GM12873 (cell line): Measurements from ENCODE around the gene HADHB.

Experiments used
- TF ChIP-seq, protein P1 (sequence below): IDR thresholded peaks from 2 replicates; pipeline ENCODE4 v1.5.1; 2012; ENCODE audit warnings: low read depth, mild to moderate bottlenecking, moderate library complexity, low read length, control low read depth; ENCODE audit not compliant: insufficient read depth; ENCODE audit errors: missing control alignments

The HADHB gene

DNA sequence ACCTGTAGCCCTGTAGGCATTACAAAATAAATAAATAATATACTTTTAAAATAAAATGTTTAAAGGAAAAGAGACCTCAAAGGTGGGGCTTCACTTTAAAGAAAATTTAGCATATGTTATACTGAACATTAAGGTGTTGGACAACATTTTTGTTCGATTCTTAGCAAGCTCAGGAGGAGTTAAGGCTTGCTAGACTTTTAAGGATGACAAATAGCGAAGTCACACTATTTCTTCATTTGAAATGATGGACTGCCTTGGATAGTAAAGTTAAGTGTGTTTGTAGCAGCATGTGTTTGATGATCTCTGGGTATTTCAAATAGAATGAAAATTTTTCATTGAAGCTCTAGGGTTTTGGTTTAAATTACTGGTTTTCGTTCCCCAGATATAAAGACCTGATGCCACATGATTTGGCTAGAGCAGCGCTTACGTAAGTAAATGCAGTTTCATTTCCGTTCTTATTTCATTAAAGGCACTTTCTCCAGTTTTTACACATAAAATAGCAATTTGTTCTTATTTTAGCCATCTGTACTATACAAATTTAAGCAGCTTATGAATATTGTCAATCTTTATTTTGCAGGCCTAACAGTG lies 24.9 kb downstream of the HADHB start:
- TF ChIP-seq, protein P1, sequence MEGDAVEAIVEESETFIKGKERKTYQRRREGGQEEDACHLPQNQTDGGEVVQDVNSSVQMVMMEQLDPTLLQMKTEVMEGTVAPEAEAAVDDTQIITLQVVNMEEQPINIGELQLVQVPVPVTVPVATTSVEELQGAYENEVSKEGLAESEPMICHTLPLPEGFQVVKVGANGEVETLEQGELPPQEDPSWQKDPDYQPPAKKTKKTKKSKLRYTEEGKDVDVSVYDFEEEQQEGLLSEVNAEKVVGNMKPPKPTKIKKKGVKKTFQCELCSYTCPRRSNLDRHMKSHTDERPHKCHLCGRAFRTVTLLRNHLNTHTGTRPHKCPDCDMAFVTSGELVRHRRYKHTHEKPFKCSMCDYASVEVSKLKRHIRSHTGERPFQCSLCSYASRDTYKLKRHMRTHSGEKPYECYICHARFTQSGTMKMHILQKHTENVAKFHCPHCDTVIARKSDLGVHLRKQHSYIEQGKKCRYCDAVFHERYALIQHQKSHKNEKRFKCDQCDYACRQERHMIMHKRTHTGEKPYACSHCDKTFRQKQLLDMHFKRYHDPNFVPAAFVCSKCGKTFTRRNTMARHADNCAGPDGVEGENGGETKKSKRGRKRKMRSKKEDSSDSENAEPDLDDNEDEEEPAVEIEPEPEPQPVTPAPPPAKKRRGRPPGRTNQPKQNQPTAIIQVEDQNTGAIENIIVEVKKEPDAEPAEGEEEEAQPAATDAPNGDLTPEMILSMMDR: no peak

DNA sequence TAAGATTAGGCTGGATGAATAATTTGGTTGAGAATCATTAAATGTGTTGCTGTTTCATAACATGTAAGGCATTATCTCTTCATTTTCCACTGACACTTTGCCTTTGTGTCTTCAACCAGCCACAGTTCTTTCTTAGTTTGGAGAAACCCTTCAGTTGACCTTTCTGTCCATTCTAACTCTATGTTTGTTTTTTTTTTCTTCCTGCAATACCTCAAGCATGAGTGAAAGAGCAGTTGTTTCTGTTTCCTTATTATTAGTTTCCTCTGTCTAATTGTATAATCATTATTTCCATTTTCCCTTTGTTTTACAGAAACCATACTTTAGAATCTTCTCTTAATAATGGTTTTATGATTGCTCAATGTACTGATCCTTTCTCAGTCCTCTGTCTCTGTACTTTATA lies 25.6 kb downstream of the HADHB start:
- TF ChIP-seq, protein P1: no peak

DNA sequence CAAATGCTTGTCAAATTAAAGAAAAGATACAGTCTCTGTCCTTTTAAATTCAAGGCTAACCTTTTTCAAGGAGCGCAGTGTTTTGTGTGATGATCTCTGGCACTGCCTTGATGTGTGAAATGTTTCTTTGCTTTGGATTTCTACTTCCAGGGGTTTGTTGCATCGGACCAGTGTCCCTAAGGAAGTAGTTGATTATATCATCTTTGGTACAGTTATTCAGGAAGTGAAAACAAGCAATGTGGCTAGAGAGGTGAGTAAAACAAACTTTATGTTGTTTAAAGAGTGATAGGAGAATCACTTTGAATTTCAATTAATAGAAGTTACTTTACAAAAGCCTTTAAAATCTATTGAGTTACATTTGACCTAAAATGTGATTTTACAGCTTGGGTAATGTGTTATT lies 28.8 kb downstream of the HADHB start:
- TF ChIP-seq, protein P1: no peak

DNA sequence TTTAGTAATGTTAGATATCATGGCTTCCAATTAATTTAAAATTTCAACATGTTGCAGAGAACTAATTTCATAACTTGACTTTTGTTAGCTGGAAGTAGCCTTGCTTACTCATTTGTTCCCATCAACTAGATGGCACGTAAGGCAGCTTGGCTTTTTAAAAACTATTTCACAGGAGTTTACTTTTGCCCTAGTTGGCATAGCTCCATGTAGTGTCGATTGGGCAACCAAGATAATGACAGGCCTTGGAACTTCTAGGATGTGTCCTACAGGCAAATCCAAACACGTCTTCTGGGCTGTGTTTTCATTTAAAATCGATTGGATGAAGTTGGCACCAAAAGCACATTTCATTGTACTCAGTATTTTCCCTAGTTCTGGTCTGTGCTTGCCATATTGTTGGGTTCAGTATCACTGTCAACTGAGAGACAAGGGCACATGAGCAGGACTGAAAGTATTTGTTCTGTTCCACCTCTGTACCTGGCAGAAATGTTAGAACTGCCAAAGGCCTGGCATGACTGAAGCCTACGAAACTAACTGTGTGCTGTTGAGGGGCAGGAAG lies 29.4 kb downstream of the HADHB start:
- TF ChIP-seq, protein P1: no peak

DNA sequence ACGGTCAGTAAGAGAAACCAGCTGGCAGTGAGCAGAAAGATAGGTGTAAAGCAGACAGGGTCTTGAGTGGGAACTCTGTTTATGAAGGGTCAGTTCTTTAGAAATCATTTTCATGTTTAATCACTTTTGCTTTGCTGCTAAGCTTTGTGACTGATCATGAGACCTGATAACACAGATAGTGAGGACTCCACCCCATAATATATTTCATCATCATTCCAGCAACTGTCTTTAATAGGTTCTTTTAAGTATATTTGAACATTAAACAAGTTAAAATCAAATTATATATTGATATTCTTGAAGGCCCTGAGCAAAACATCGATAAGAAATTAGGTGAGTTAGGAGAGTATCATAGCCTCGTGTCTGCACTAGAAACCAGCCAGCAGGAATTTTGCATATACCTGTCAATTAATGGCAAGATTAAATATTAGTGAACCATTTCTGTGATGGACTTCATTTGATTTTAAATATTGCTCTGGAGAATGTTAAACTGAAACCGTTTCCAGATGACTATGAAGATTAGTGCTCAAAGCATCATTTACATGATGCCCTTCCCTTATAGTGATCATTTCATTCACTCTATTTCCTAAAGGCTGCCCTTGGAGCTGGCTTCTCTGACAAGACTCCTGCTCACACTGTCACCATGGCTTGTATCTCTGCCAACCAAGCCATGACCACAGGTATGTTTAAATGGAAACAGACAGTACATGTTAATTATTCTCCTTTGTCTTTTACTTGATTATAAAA lies 31.9 kb downstream of the HADHB start:
- TF ChIP-seq, protein P1: no peak

DNA sequence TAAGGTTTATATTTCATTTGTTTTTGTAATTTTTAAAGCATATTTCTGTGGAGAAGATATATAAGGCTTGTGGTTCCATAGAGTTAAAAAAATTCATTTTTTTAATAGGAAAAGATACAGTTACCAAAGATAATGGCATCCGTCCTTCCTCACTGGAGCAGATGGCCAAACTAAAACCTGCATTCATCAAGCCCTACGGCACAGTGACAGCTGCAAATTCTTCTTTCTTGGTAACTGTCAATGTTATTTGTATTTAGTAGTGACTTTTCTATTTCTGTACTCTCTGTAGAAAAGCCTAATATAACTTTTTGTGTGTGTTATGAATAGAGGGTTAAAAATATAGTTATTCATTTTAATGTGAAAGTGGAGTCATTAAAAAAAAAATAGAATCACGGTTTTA lies 35.1 kb downstream of the HADHB start:
- TF ChIP-seq, protein P1: no peak

DNA sequence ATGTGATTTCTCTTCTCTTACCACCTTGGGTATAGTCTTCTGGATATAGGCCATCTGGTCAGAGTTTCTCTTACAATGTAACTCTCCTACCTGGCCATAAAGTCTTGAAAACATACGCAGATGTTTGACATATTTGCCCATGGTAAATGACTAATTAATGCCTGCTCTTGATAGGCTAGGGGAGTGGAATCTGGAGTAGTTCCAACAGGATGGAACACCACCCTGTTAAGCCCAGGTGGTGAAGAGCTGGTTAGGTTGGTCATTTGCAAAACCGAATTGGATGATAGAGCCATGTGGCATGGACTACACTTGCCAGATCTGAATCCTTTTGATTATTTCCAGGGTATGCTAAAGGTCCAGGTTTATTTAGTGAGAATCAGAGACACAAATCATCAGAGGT lies 36.5 kb downstream of the HADHB start:
- TF ChIP-seq, protein P1: no peak
